Fibroblast of lung (primary cell): ENCODE measurements around the gene SMIM21.

Experiments
- CTCF ChIP-seq, 2 donors: IDR thresholded peaks in 1 of 2; conservative IDR thresholded peaks in 1 of 2; 1 replicate in 1 of 2; 2 replicates in 1 of 2; pipeline ENCODE4 v1.5.1; 2011 to 2012; ENCODE audit warnings: low read length in 2 of 2, control low read depth in 1 of 2, inconsistent platforms in 1 of 2, low read depth in 1 of 2, mild to moderate bottlenecking in 1 of 2
- EZH2 ChIP-seq: IDR thresholded peaks from 2 replicates; pipeline ENCODE4 v1.5.1; 2012; ENCODE audit warnings: low read length, control low read depth, mild to moderate bottlenecking; ENCODE audit errors: missing control alignments

GRCh38 chr18:75455249-75456198, 28.0 kb upstream of the SMIM21 start:
- TF ChIP-seq CTCF (conservative IDR thresholded peaks at IDR 0.05 in 1 of 2, IDR thresholded peaks at IDR 0.05 in 1 of 2; ENCODE audit: low read depth in 1 of 2, low read length in 2 of 2): no peak
- TF ChIP-seq EZH2: no peak
